IPS DF 6.9 (cell line): ENCODE data around the gene TENM4.

Source experiments
- DNase-seq: peaks from one replicate; pipeline ENCODE4 v3.0.0-alpha.2; 2013; ENCODE audit warnings: low read depth, low spot score
- H3K27ac ChIP-seq: one replicate; pipeline ENCODE4 v1.5.1; 2013; ENCODE audit warnings: low read length, control low read depth
- H3K27me3 ChIP-seq: 2 replicates; pipeline ENCODE4 v1.6.1; 2013; ENCODE audit warnings: mild to moderate bottlenecking, low read length; ENCODE audit not compliant: control insufficient read depth, insufficient read depth
- H3K36me3 ChIP-seq: 2 replicates; pipeline ENCODE4 v1.6.1; 2013; ENCODE audit warnings: low read length; ENCODE audit not compliant: control insufficient read depth, insufficient read depth
- H3K4me1 ChIP-seq: 2 replicates; pipeline ENCODE4 v1.6.1; 2013; ENCODE audit warnings: low read length; ENCODE audit not compliant: control insufficient read depth, insufficient read depth
- H3K4me3 ChIP-seq: 2 replicates; pipeline ENCODE4 v1.5.1; 2013; ENCODE audit warnings: mild to moderate bottlenecking, low read length
- H3K9me3 ChIP-seq: 2 replicates; pipeline ENCODE4 v1.6.1; 2013; ENCODE audit warnings: low read length, inconsistent platforms; ENCODE audit not compliant: control insufficient read depth, insufficient read depth
- WGBS: extraction: QIAGEN DNeasy Blood & Tissue Kit; methylation state at CpG from one replicate; pipeline ENCODE4 v1.1.7; 2013; ENCODE audit warnings: mixed read lengths, missing lambda C conversion rate; ENCODE audit not compliant: insufficient read length, insufficient coverage; 5-methylcytosine and 5-hydroxymethylcytosine counted together

TENM4 gene

GRCh38 chr11:79168530-79169110 is 272.2 kb downstream of the TENM4 start:
- H3K4me3 ChIP-seq: no peak overlapping the region
- WGBS: no CpG with 5 or more reads among the region's 3 CpGs
- no peaks in the 10 kb centered on the region for H3K4me1 ChIP-seq
- H3K36me3 ChIP-seq: no peaks in the 10 kb centered on the region
- no peak overlapping the region for H3K27ac ChIP-seq
- no peak for DNase-seq
- no peaks in the 10 kb centered on the region for H3K9me3 ChIP-seq
- H3K27me3 ChIP-seq: no peaks in the 10 kb centered on the region

GRCh38 chr11:79167510-79168188 is 273.2 kb downstream of the TENM4 start:
- H3K4me3 ChIP-seq: no peak overlapping the region
- no peaks in the 10 kb centered on the region for H3K4me1 ChIP-seq

DNA sequence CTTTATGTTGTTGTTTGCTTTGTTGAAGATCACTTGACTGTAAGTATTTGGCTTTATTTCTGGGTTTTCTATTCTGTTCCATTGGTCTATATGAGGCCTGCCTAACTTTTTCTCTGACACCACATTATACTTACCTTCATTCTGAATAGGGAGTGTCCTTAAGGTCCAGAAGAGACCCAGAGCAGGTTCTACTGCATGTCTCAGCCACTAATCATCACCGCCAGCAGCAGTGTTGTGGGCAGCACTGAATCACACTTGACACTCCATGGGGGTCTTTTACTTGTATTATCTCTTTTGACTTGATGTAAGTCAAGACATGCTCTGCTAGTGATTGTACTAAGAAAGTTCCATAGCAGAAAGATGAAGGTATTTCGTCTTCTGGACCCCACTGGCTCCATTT is 274.9 kb downstream of the TENM4 start:
- Histone ChIP-seq H3K4me3 (no peak overlapping the region), H3K36me3 (no peaks in the 10 kb centered on the region), H3K27me3 (no peaks in the 10 kb centered on the region), H3K27ac (no peak overlapping the region), H3K9me3 (no peaks in the 10 kb centered on the region), H3K4me1 (no peaks in the 10 kb centered on the region)
- DNase-seq: no peak
- no CpG with 5 or more reads among the region's 2 CpGs for WGBS

More at GRCh38 chr11:79167510-79168188, 273.2 kb downstream of the TENM4 start:
- WGBS: no CpG with 5 or more reads among the region's 3 CpGs
- Histone ChIP-seq H3K9me3 (no peaks in the 10 kb centered on the region), H3K36me3 (no peaks in the 10 kb centered on the region), H3K27ac (no peak overlapping the region), H3K27me3 (no peaks in the 10 kb centered on the region)
- no peak for DNase-seq

DNA sequence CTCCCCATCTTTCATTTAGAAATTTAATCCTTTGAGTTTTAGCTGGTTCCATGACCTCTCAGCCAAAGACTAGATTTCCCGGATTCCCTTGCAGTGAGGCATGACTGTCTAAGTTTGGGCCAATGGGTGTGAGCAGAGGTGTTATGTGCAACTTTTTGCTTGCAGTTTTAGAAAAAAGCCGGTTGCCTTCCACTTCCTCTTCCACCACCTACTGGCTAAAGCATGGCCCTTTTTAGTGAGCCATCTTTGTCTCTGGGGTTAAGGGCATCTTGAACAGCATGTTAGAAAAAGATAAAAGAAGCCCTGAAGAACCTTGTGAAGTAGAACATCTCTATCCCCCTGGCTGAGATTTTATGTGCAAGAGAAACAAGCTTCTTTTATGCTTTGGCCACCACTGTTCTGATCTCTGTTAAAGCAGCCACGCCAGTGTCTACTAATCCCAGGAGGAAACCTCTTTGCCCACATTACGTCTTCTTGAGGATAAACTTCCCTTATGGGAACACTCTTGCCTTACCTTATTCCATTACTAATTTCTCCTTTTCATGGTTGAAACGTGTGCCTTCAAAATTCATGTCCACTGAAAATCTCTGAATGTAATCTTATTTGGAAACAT is 279.9 kb downstream of the TENM4 start:
- Histone ChIP-seq H3K9me3 (no peaks in the 10 kb centered on the region), H3K4me3 (no peak overlapping the region), H3K36me3 (no peaks in the 10 kb centered on the region), H3K27ac (no peak overlapping the region), H3K4me1 (no peaks in the 10 kb centered on the region), H3K27me3 (no peaks in the 10 kb centered on the region)
- no peak for DNase-seq
- WGBS: no CpG with 5 or more reads among the region's 5 CpGs

DNA sequence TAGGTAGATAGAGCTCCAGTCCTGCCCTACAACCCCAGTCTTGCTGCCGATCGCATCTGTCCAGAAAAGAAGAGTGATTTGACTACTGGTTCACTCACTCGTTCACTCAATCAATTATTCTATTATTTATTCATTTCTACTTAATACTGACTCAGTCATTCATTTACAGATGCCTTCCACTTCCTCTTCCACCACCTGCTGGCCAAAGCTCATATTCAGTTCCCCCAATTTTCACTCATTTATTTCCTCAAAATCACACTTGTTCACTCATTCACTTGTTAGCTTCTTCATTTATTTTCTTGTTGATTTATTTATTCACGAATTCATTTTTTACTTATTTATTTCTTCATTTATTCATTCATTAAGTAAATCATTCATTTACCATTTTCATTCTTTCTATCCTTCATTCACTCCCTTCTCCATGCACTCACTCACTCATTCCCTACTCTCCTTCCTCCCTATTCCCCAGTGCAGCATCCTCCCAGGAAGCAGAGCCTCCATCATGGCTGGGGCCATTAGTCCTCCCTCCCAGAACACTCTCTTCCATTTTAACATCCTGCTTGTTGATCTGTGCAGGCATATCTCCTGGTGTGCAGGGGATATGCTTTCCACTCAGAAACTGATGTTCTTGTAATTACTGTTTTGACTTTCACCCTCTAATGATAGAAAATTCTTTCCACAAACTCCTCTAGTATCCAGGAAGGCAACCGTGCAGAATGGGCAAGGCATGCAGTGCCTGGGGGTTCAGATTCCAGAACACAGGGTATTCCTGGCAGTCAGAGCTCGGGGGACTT is 281.0 kb downstream of the TENM4 start:
- Histone ChIP-seq H3K4me3 (no peak overlapping the region), H3K9me3 (no peaks in the 10 kb centered on the region), H3K27ac (no peak overlapping the region), H3K4me1 (no peaks in the 10 kb centered on the region), H3K27me3 (no peaks in the 10 kb centered on the region), H3K36me3 (no peaks in the 10 kb centered on the region)
- no peak for DNase-seq
- WGBS: 100% methylated on average over 1 of the region's 6 CpGs

DNA sequence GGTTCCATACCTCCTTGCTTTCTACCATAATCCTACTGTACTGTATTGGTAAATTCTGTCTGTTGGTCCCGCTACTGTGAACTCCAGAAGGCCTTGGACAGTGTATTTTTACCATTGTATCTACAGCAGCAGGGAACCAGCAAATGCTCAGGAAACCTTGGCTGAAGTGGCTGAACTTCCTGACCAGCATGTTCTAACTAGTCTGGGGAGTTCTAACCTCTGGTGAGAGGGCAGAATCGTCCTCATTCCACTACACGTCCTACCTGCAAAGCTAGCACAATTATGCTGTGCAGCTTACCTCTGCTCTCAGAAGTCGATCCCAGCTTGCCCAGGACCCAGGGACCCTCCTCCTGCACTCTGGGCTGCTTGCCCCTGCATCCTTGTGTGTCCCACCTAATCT is 283.1 kb downstream of the TENM4 start:
- Histone ChIP-seq H3K4me3 (no peak overlapping the region), H3K36me3 (no peaks in the 10 kb centered on the region), H3K27ac (no peak overlapping the region), H3K4me1 (no peaks in the 10 kb centered on the region), H3K9me3 (no peaks in the 10 kb centered on the region), H3K27me3 (no peaks in the 10 kb centered on the region)
- no peak for DNase-seq
- WGBS: no CpG with 5 or more reads among the region's 4 CpGs

DNA sequence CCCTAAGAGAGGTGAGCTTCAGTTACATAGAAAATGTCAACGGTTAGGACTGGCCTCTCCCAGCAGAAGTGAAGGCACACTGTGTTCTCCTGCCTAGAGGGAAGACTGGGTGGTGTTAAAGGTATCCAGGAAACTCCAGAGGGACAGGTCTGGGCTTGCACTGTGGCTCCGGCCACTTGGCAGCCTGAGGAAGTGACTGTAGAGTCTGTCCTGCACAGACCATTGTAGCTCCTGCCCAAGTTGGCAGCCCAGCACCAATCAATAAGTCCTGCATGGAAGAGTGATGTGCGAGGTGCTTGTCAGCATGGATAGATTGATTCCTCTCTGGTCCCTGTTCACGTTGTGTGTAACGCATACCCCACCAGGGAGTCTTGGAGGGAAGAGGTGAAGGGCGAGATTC is 284.8 kb downstream of the TENM4 start:
- Histone ChIP-seq H3K4me1 (no peaks in the 10 kb centered on the region), H3K36me3 (no peaks in the 10 kb centered on the region), H3K9me3 (no peaks in the 10 kb centered on the region), H3K27me3 (no peaks in the 10 kb centered on the region), H3K4me3 (no peak overlapping the region), H3K27ac (no peak overlapping the region)
- WGBS: no CpG with 5 or more reads among the region's 6 CpGs
- no peak for DNase-seq

DNA sequence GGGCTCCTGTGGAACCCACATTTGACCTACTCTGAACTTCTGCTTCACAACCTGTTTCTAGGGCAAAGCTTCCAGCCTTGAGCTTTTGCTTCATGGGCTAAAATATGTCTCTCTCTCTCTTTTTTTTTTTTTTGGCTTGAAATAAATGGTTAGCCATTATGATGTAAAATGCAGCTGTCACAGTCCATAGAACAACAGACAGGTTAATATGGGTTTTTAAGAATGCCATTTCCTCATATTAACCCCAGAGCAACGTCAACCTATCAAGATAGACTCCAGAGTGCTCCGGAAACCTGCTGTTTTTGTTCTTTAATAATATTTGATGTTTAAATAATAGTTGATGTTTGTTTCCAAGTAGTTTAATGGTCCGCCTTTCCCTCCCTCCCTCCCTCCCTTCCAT is 285.6 kb downstream of the TENM4 start:
- Histone ChIP-seq H3K4me1 (no peaks in the 10 kb centered on the region), H3K4me3 (no peak overlapping the region), H3K27ac (no peak overlapping the region), H3K36me3 (no peaks in the 10 kb centered on the region), H3K9me3 (no peaks in the 10 kb centered on the region), H3K27me3 (no peaks in the 10 kb centered on the region)
- DNase-seq: no peak
- no CpG with 5 or more reads among the region's 3 CpGs for WGBS

DNA sequence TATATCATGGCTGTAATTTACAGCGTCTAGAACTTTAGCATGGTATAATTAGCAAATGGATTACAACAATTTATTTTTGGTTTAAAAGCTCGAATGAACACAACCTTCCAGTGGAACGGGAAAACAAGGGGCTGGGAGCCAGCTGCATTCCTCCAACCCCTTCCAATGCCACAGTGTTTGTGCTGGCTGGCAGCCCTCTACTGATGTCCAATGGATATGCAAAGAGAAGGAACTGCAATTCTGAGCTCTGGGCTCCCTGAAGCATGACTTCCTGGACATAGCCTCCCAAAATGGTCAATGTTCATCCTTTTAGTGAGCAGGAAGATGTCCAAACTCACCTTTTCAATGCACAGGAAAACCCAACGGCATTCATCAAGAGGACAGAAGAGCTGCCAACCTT is 288.3 kb downstream of the TENM4 start:
- no CpG with 5 or more reads among the region's 4 CpGs for WGBS

DNA sequence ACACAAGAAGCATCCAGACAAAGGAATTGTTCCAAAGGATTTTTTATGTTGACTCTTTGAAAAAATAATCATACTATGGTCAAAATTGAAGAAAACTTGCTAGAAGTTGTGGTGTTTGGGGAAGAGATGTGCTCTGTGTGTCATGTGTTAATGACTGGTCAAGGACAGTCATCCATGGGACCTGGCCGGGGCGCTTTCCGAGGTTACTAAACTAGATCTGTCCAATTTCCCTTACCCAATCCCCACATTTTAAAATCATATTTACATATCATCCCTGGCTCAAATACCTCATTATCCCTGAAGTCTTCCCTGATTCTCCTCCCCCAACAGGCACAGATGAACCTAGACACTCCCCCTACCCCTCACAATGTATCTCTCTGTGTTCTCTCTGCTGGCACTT is 289.4 kb downstream of the TENM4 start:
- no peak for DNase-seq
- H3K27me3 ChIP-seq: no peaks in the 10 kb centered on the region
- no peak overlapping the region for H3K27ac ChIP-seq
- no peaks in the 10 kb centered on the region for H3K9me3 ChIP-seq
- WGBS: no CpG with 5 or more reads among the region's 3 CpGs
- no peaks in the 10 kb centered on the region for H3K36me3 ChIP-seq
- H3K4me1 ChIP-seq: no peaks in the 10 kb centered on the region
- H3K4me3 ChIP-seq: no peak overlapping the region

More for the DNA sequence above, 288.3 kb downstream of the TENM4 start:
- no peak overlapping the region for H3K4me3 ChIP-seq
- H3K36me3 ChIP-seq: no peaks in the 10 kb centered on the region
- DNase-seq: no peak
- H3K27ac ChIP-seq: no peak overlapping the region
- H3K4me1 ChIP-seq: no peaks in the 10 kb centered on the region
- H3K9me3 ChIP-seq: no peaks in the 10 kb centered on the region
- H3K27me3 ChIP-seq: no peaks in the 10 kb centered on the region
